Measurements from ENCODE around the gene KIF12. TPM values are rescaled to one million over a fixed set of nuclear protein-coding genes. Genes with fewer than 3 reads are reported as not detected.

Gene KIF12
- total and polyA plus RNA-seq, 2 of the 13 experiments (the other 11 are each of a cell fraction or from before 2014, with no cell fraction given) = 1.8 to 12.5 TPM

- TF ChIP-seq HNF1B (CRISPR knock-in tag; IDR thresholded peaks at IDR 0.05) (no peak), RBM39 (IDR thresholded peaks at IDR 0.05; ENCODE audit: low read depth, low read length, poor library complexity, severe bottlenecking) (no peak), SRF (IDR thresholded peaks at IDR 0.05; ENCODE audit: low read depth, low read length) (no peak), TP53 (CRISPR knock-in tag; conservative IDR thresholded peaks at IDR 0.05) (no peak), SATB2 (CRISPR knock-in tag; IDR thresholded peaks at IDR 0.05) (no peak), ZIK1 (CRISPR knock-in tag; IDR thresholded peaks at IDR 0.05; ENCODE audit: borderline replicate concordance, low read depth) (no peak), MLLT10 (CRISPR knock-in tag; IDR thresholded peaks at IDR 0.05) (no peak), ZNF788 (CRISPR knock-in tag; IDR thresholded peaks at IDR 0.05; ENCODE audit: borderline replicate concordance) (no peak), SNAPC4 (CRISPR knock-in tag; IDR thresholded peaks at IDR 0.05) (no peak), CSRNP1 (CRISPR knock-in tag; IDR thresholded peaks at IDR 0.05) (no peak)
These were observed 10.0 kb upstream of the KIF12 start (continued) for GRCh38 chr9:114109124-114109523.
